ENCODE results near the gene FAM53B. TPM values are rescaled to one million over a fixed set of nuclear protein-coding genes. Genes with fewer than 3 reads are reported as not detected.

The FAM53B gene
- total RNA-seq, 1 donor = 12.7 TPM

DNA sequence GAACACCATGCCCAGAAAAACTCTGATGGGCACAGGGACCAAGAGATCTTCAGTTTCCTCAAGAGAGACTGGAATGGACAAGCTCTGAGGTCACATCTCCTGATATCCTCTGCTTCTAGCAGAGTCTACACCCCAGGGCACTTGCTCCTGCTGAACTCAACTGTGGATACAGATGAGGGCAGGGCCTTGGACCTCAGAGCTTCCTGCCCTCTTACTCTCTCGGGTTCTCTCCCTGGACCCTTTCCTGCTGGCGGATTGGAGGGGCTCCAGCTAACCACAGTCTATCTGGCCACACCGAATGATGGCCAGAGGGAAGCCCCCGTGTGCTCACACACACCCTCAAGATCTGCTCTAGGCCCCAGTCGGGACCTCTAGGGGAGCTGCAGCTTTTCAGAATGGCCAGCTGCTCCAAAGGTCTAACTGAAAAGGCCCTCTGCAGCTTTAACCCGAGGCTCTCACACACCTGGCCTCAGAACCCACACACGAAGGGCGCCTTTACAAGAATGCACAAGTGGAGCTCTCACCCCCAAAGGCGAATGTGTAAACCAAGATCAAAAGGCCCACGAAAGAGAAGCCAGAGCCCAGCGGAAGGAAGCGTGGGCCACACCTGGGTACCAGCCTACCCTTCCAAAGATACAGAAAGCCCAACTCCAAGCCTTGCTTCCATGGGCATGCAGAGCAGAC lies 65.5 kb downstream of the FAM53B start:
- peaks cover 20% of the 10 kb centered on the region for H3K79me2 ChIP-seq (ENCODE audit: insufficient read depth, low read length)
- H2AFZ ChIP-seq (ENCODE audit: low read length) = no peak overlapping the region
- H3K4me3 ChIP-seq (ENCODE audit: insufficient read depth, low read length) = no peak overlapping the region
- no peak overlapping the region for H3K27ac ChIP-seq (ENCODE audit: low read depth, low read length)
- no peaks in the 10 kb centered on the region for H3K27me3 ChIP-seq (ENCODE audit: insufficient read depth, low read length)
- no peak for DNase-seq (ENCODE audit: insufficient read length, low spot score, missing footprints)
- H4K20me1 ChIP-seq (ENCODE audit: insufficient read depth, low read length) = peaks cover 19% of the 10 kb centered on the region
- H3K36me3 ChIP-seq (ENCODE audit: insufficient read depth, low read length) = peaks cover 15% of the 10 kb centered on the region
- H3K4me1 ChIP-seq (ENCODE audit: insufficient read depth, low read length) = no peaks in the 10 kb centered on the region
- no peak overlapping the region for H3K4me2 ChIP-seq (ENCODE audit: insufficient read depth, low read length)
- TF ChIP-seq, protein P1, sequence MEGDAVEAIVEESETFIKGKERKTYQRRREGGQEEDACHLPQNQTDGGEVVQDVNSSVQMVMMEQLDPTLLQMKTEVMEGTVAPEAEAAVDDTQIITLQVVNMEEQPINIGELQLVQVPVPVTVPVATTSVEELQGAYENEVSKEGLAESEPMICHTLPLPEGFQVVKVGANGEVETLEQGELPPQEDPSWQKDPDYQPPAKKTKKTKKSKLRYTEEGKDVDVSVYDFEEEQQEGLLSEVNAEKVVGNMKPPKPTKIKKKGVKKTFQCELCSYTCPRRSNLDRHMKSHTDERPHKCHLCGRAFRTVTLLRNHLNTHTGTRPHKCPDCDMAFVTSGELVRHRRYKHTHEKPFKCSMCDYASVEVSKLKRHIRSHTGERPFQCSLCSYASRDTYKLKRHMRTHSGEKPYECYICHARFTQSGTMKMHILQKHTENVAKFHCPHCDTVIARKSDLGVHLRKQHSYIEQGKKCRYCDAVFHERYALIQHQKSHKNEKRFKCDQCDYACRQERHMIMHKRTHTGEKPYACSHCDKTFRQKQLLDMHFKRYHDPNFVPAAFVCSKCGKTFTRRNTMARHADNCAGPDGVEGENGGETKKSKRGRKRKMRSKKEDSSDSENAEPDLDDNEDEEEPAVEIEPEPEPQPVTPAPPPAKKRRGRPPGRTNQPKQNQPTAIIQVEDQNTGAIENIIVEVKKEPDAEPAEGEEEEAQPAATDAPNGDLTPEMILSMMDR (IDR thresholded peaks at IDR 0.05; ENCODE audit: extremely low read depth, low read depth, low read length) = no peak
- no peaks in the 10 kb centered on the region for H3K9me3 ChIP-seq (ENCODE audit: low read depth, low read length)

DNA sequence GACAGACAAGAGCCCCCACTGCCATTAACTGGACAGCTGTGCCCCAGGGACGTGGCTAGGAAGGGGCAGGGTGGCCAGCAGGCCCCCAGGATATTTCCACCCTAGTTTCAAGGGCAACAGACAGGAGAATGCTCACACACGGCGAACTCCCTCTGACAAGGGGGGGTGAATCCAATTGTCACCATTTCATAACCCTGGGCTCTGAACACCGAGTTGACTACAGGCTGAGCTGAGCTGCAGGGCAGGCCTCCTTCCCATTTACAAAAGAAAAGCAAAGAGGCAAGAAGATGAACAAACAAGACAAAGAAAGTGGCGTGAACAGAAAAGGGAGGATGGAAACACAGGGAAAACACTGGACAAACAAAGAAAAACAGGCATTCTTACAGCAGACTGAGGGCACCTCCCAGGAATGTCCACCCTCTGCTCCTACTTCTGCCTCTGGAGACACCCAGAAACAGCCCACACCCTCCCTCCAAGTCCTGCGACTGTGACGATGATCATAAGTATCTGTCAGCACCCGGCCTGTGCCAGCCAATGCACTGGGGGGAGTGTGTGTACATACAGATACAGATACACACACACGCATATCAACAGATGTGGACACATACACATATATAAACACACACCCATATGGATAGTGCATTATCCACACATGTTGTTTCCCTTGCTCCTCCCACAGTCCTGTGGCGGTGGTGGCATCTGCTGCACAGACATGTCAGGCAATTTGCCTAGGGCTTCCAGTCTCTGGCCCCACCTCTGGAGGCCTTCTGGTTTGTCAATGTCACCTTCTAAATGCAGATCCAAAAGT lies 66.2 kb downstream of the FAM53B start:
- no peak overlapping the region for H2AFZ ChIP-seq (ENCODE audit: low read length)
- peaks cover 12% of the 10 kb centered on the region for H3K36me3 ChIP-seq (ENCODE audit: insufficient read depth, low read length)
- no peak for DNase-seq (ENCODE audit: insufficient read length, low spot score, missing footprints)
- peaks cover 20% of the 10 kb centered on the region for H3K79me2 ChIP-seq (ENCODE audit: insufficient read depth, low read length)
- no peak overlapping the region for H3K4me3 ChIP-seq (ENCODE audit: insufficient read depth, low read length)
- peaks cover 25% of the 10 kb centered on the region for H4K20me1 ChIP-seq (ENCODE audit: insufficient read depth, low read length)
- H3K4me1 ChIP-seq (ENCODE audit: insufficient read depth, low read length) = no peaks in the 10 kb centered on the region
- TF ChIP-seq, protein P1 (IDR thresholded peaks at IDR 0.05; ENCODE audit: extremely low read depth, low read depth, low read length) = no peak
- no peaks in the 10 kb centered on the region for H3K9me3 ChIP-seq (ENCODE audit: low read depth, low read length)
- H3K27ac ChIP-seq (ENCODE audit: low read depth, low read length) = no peak overlapping the region
- H3K27me3 ChIP-seq (ENCODE audit: insufficient read depth, low read length) = no peaks in the 10 kb centered on the region
- no peak overlapping the region for H3K4me2 ChIP-seq (ENCODE audit: insufficient read depth, low read length)

DNA sequence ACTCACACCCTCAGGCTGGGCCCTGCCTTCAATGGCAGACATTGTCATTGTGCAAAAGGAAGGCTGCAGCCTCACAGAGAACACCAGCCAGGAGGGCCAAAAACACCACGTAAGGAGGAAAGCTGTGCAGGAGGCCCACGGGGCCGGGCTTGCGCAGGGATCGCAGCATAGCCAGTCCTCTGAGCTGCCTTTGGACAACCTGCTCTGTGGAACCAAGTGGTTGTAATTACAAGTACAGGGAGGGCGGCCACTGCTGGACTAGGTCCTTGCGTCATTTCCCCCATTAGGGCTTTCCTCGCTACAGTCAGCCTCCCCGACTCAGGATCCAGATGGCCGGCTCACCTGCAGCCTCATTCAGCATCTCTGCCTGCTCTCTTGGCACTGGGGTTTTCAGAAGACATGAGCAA lies 66.9 kb downstream of the FAM53B start:
- Histone ChIP-seq H2AFZ (ENCODE audit: low read length) (no peak overlapping the region), H4K20me1 (ENCODE audit: insufficient read depth, low read length) (peaks cover 30% of the 10 kb centered on the region), H3K27me3 (ENCODE audit: insufficient read depth, low read length) (no peaks in the 10 kb centered on the region), H3K4me1 (ENCODE audit: insufficient read depth, low read length) (no peaks in the 10 kb centered on the region), H3K36me3 (ENCODE audit: insufficient read depth, low read length) (peaks cover 12% of the 10 kb centered on the region), H3K27ac (ENCODE audit: low read depth, low read length) (no peak overlapping the region), H3K9me3 (ENCODE audit: low read depth, low read length) (no peaks in the 10 kb centered on the region), H3K79me2 (ENCODE audit: insufficient read depth, low read length) (peaks cover 21% of the 10 kb centered on the region), H3K4me3 (ENCODE audit: insufficient read depth, low read length) (no peak overlapping the region), H3K4me2 (ENCODE audit: insufficient read depth, low read length) (no peak overlapping the region)
- TF ChIP-seq, protein P1 (IDR thresholded peaks at IDR 0.05; ENCODE audit: extremely low read depth, low read depth, low read length) = no peak
- no peak for DNase-seq (ENCODE audit: insufficient read length, low spot score, missing footprints)

DNA sequence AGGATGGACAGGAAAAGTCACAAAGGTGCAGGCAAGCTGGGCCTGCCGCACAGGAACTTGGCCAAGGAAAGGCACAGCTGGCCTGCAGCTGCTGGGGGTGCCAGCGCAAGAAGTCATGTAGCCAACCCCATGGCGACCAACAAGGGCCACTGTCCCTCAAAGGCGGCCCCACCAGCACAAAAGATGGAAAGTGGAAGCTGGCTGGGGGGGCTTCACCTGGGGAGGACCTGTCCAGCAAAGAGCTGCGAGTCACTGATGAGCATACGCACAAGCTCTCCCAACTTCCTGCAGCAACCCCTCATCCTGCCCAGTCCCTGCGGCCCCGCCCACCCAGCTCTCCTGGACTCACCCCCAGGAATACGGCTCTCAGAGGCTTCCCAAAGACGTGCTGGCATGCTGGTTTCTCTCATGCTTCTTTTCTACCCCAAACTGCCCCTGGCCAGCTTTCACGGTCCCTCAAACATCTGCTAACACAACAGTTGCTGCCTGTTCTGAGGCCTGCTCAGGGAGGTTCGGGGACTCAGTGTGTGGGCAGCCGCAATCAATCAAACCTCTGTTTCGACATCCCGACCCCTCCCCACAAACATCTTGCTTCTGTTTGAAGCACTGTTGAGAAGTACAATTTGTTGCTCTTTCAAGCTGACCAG lies 67.6 kb downstream of the FAM53B start:
- DNase-seq (ENCODE audit: insufficient read length, low spot score, missing footprints) = no peak
- Histone ChIP-seq H3K27me3 (ENCODE audit: insufficient read depth, low read length) (no peaks in the 10 kb centered on the region), H3K4me3 (ENCODE audit: insufficient read depth, low read length) (no peak overlapping the region), H3K79me2 (ENCODE audit: insufficient read depth, low read length) (peaks cover 25% of the 10 kb centered on the region), H3K4me1 (ENCODE audit: insufficient read depth, low read length) (no peaks in the 10 kb centered on the region), H4K20me1 (ENCODE audit: insufficient read depth, low read length) (peaks cover 36% of the 10 kb centered on the region), H3K4me2 (ENCODE audit: insufficient read depth, low read length) (no peak overlapping the region), H3K9me3 (ENCODE audit: low read depth, low read length) (no peaks in the 10 kb centered on the region), H2AFZ (ENCODE audit: low read length) (no peak overlapping the region), H3K36me3 (ENCODE audit: insufficient read depth, low read length) (peaks cover 5% of the 10 kb centered on the region), H3K27ac (ENCODE audit: low read depth, low read length) (no peak overlapping the region)
- TF ChIP-seq, protein P1 (IDR thresholded peaks at IDR 0.05; ENCODE audit: extremely low read depth, low read depth, low read length) = no peak
